Measurements from ENCODE around the gene EXTL1. TPM values are rescaled to one million over a fixed set of nuclear protein-coding genes. Genes with fewer than 3 reads are reported as not detected.

Gene EXTL1
- total and polyA plus RNA-seq, 2 donors (not counting 3 experiments of a cell fraction or from before 2014, with no cell fraction given) = not detected

DNA sequence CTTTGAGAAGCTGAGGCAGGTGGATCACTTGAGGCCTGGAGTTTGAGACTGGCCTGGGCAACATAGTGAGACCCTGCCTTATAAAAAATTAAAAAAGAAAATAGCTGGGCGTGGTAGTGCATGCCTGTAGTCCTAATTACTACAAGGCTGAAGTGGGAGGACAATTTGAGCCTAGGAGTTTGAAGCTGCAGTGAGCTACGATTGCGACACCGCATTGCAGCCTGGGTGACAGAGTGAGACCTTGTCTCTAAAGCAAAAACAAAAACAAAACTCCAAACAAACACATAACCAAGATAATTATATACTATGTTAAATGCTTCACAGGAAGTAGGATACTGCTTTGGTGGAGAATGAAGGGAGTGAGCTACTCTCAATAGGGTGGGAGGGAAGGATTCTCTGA, 18.3 kb upstream of the EXTL1 start:
- no peak for DNase-seq (ENCODE audit: low read depth, low spot score)
- Histone ChIP-seq H3K4me3 (replicated peaks in 1 of 3; ENCODE audit: insufficient read depth in 1 of 3, low read depth in 1 of 3, low read length in 3 of 3) (no peak overlapping the region), H3K4me1 (ENCODE audit: control insufficient read depth, extremely low read depth, insufficient read depth, low read length) (peaks cover 5% of the 10 kb centered on the region), H4K20me1 (replicated peaks; ENCODE audit: control insufficient read depth, extremely low read depth, insufficient read depth, low read length) (no peaks in the 10 kb centered on the region), H3K9ac (replicated peaks; ENCODE audit: extremely low read depth, insufficient read depth, low read length) (no peak overlapping the region), H3K79me2 (ENCODE audit: control insufficient read depth, insufficient read depth, low read length) (no peaks in the 10 kb centered on the region), H2AFZ (ENCODE audit: low read depth, low read length) (no peak overlapping the region), H3K4me2 (ENCODE audit: insufficient read depth, low read length) (no peak overlapping the region), H3K36me3 (ENCODE audit: control insufficient read depth in 2 of 2, extremely low read depth in 1 of 2, insufficient read depth in 2 of 2, low read length in 2 of 2) (no peaks in the 10 kb centered on the region), H3K9me3 (replicated peaks; ENCODE audit: control insufficient read depth, insufficient read depth, low read length) (no peaks in the 10 kb centered on the region), H3K27me3 (ENCODE audit: control insufficient read depth in 2 of 2, insufficient read depth in 2 of 2, low read length in 2 of 2) (peaks cover 3 to 5% of the 10 kb centered on the region in 2 experiments), H3K9me1 (replicated peaks; ENCODE audit: control insufficient read depth, extremely low read depth, insufficient read depth, low read length) (no peaks in the 10 kb centered on the region), H3K27ac (ENCODE audit: insufficient read depth, low read depth, low read length) (no peak overlapping the region)
- dilution Hi-C loops (cut with MboI; ENCODE audit: extremely low pct_ligation_motif_present, low sequenced_read_pairs) (no loop called here), intact Hi-C loops (cut with micrococcal nuclease) (no loop called here)
- CTCF ChIA-PET = interaction anchor here (0.7 to 2.7 kb wide), 4 partner anchors 9 to 107 kb away, joined by 4 to 13 read pairs (median 7); no protein-coding TSS in a partner anchor
- no peak for FAIRE-seq
- no peak for TF ChIP-seq POLR2AphosphoS5 (IDR thresholded peaks at IDR 0.05; ENCODE audit: insufficient read depth, low read depth, low read length)
- TF ChIP-seq EZH2 (IDR thresholded peaks at IDR 0.05; ENCODE audit: borderline replicate concordance, low read depth, low read length, severe bottlenecking) = no peak
- no peak for TF ChIP-seq MYC (IDR thresholded peaks at IDR 0.05; ENCODE audit: low read depth, low read length)
- TF ChIP-seq, protein P1, sequence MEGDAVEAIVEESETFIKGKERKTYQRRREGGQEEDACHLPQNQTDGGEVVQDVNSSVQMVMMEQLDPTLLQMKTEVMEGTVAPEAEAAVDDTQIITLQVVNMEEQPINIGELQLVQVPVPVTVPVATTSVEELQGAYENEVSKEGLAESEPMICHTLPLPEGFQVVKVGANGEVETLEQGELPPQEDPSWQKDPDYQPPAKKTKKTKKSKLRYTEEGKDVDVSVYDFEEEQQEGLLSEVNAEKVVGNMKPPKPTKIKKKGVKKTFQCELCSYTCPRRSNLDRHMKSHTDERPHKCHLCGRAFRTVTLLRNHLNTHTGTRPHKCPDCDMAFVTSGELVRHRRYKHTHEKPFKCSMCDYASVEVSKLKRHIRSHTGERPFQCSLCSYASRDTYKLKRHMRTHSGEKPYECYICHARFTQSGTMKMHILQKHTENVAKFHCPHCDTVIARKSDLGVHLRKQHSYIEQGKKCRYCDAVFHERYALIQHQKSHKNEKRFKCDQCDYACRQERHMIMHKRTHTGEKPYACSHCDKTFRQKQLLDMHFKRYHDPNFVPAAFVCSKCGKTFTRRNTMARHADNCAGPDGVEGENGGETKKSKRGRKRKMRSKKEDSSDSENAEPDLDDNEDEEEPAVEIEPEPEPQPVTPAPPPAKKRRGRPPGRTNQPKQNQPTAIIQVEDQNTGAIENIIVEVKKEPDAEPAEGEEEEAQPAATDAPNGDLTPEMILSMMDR (IDR thresholded peaks at IDR 0.05; ENCODE audit: extremely low read depth in 1 of 2, insufficient read depth in 1 of 2, low read depth in 1 of 2, low read length in 2 of 2) = no peak
- TF ChIP-seq POLR2A (IDR thresholded peaks at IDR 0.05; ENCODE audit: low read depth, low read length) = no peak
- no peak for TF ChIP-seq JUN (IDR thresholded peaks at IDR 0.05; ENCODE audit: borderline replicate concordance, insufficient read depth, insufficient read length, low read depth)
- TF ChIP-seq GATA2 (IDR thresholded peaks at IDR 0.05; ENCODE audit: insufficient read depth, insufficient read length, low read depth, low read length) = no peak
- TF ChIP-seq, protein P2, sequence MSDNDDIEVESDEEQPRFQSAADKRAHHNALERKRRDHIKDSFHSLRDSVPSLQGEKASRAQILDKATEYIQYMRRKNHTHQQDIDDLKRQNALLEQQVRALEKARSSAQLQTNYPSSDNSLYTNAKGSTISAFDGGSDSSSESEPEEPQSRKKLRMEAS (IDR thresholded peaks at IDR 0.05; ENCODE audit: insufficient read depth, insufficient read length) = no peak
- no peak for TF ChIP-seq FOS (IDR thresholded peaks at IDR 0.05; ENCODE audit: borderline replicate concordance, insufficient read depth, low read length)
- POLR2A ChIA-PET = no interaction called here
- no TSS peak for BruUV-seq (replicated peaks)
